ENCODE measurements around the gene PALLD. TPM values are rescaled to one million over a fixed set of nuclear protein-coding genes. Genes with fewer than 3 reads are reported as not detected.
A peak's percentile ranks its signal among the peaks of the same experiment; 100 is the strongest.

PALLD gene
- total RNA-seq, 1 experiment from 2014 or later, result 166 TPM

- H3K4me2 ChIP-seq (ENCODE audit: low read length), result peak overlapping the region; percentile 51
- DNase-seq (ENCODE audit: low read depth, low spot score), result peak; percentile 95
- TSS peak; percentile 69 for BruUV-seq (replicated peaks)
- TF ChIP-seq RAD21 (IDR thresholded peaks at IDR 0.05; ENCODE audit: low read depth) (peak; percentile 20; the same call in 1 of the 2 replicates), REST (IDR thresholded peaks at IDR 0.05; ENCODE audit: low read depth) (no peak), ZNF274 (IDR thresholded peaks at IDR 0.05; ENCODE audit: low read depth, low read length) (no peak), ZFX (IDR thresholded peaks at IDR 0.05) (no peak), EZH2 (IDR thresholded peaks at IDR 0.05) (no peak), YY1 (IDR thresholded peaks at IDR 0.05; ENCODE audit: extremely low read depth, insufficient replicate concordance, low read depth, low read length) (no peak), CTCF (IDR thresholded peaks at IDR 0.05 in 2 of 3, conservative IDR thresholded peaks at IDR 0.05 in 1 of 3; ENCODE audit: borderline replicate concordance in 1 of 3, insufficient read depth in 1 of 3, low read depth in 2 of 3, low read length in 2 of 3) (no peak), SRF (IDR thresholded peaks at IDR 0.05; ENCODE audit: low read depth) (peak; percentile 61; the same call in 1 of the 2 replicates), SP1 (IDR thresholded peaks at IDR 0.05; ENCODE audit: low read depth) (peak; percentile 96), MAX (IDR thresholded peaks at IDR 0.05) (peak; percentile 44; the same call in 1 of the 2 replicates), FOSL1 (IDR thresholded peaks at IDR 0.05; ENCODE audit: low read depth) (peak; percentile 94), POLR2AphosphoS5 (IDR thresholded peaks at IDR 0.05; ENCODE audit: low read depth, low read length) (peak; percentile 51; the same call in 1 of the 2 replicates), CEBPB (IDR thresholded peaks at IDR 0.05; ENCODE audit: low read depth) (peak; percentile 80), POLR2A (IDR thresholded peaks at IDR 0.05; ENCODE audit: borderline replicate concordance, extremely low read depth, insufficient read depth, insufficient read length) (no peak), TCF7L2 (IDR thresholded peaks at IDR 0.05; ENCODE audit: borderline replicate concordance, extremely low read depth, insufficient read depth, insufficient read length) (peak; percentile 59), CBX3 (IDR thresholded peaks at IDR 0.05; ENCODE audit: low read depth) (peak; percentile 63; the same call in 1 of the 2 replicates), EGR1 (IDR thresholded peaks at IDR 0.05; ENCODE audit: low read depth) (no peak), ELF1 (IDR thresholded peaks at IDR 0.05; ENCODE audit: borderline replicate concordance, low read depth) (no peak; the same call in 1 of the 2 replicates), SIN3A (IDR thresholded peaks at IDR 0.05; ENCODE audit: low read depth) (no peak), ATF3 (IDR thresholded peaks at IDR 0.05) (no peak; the same call in 1 of the 2 replicates), JUND (IDR thresholded peaks at IDR 0.05) (peak; percentile 96), EZH2phosphoT487 (IDR thresholded peaks at IDR 0.05; ENCODE audit: borderline replicate concordance) (no peak)
Measured at GRCh38 chr4:168574581-168575295, 77.9 kb downstream of the PALLD start.

More at GRCh38 chr4:168574581-168575295, 77.9 kb downstream of the PALLD start:
- H3K27ac ChIP-seq (ENCODE audit: low read depth, low read length), result peak overlapping the region; percentile 97
- no peaks in the 10 kb centered on the region for H3K9me3 ChIP-seq (ENCODE audit: control insufficient read depth in 1 of 2, insufficient read depth in 1 of 2, low read depth in 1 of 2, low read length in 2 of 2)
- peak; percentile 82 for ATAC-seq
- intact Hi-C loops (cut with micrococcal nuclease), result no loop called here
- peaks cover 39% of the 10 kb centered on the region for H3K79me2 ChIP-seq (ENCODE audit: insufficient read depth, low read length)
- ChIA-PET RAD21 (ENCODE audit: low non-redundant PET in 1 of 2, low total read pairs in 2 of 2, uncharacterized antibody in 2 of 2, unreplicated experiment in 2 of 2) (interaction anchor here in 1 of 2 experiments (0.7 to 1.8 kb wide), 3 partner anchors 11 to 95 kb away, joined by 3 to 7 read pairs (median 3); partner anchors contain the start of gene DDX60L), POLR2A (interaction anchor here (0.6 to 2.9 kb wide), 4 partner anchors 11 to 31 kb away, joined by 3 to 10 read pairs (median 4); no protein-coding TSS in a partner anchor), CTCF (interaction anchor here (1.3 to 3.0 kb wide), 2 partner anchors 11 to 349 kb away, joined by 4 to 12 read pairs; no protein-coding TSS in a partner anchor)
- no peak overlapping the region for H2AFZ ChIP-seq (ENCODE audit: low read depth, low read length, poor library complexity, severe bottlenecking)
- H3K27me3 ChIP-seq (ENCODE audit: insufficient read depth, low read length), result no peaks in the 10 kb centered on the region
- peak overlapping the region in 1 of 2 experiments; percentile 4; a peak in 1 of 4 replicates for H3K4me3 ChIP-seq (replicated peaks in 1 of 2; ENCODE audit: low read depth in 1 of 2, low read length in 2 of 2)
- peak overlapping the region; percentile 39 for H3K9ac ChIP-seq (ENCODE audit: low read length)
- H3K9me2 ChIP-seq (ENCODE audit: insufficient read depth), result no peaks in the 10 kb centered on the region
- peaks cover 0 to 18% of the 10 kb centered on the region in 2 experiments; a peak in 1 of 4 replicates for H3K36me3 ChIP-seq (ENCODE audit: control insufficient read depth in 1 of 2, insufficient read depth in 2 of 2, low read length in 2 of 2)
- no peaks in the 10 kb centered on the region for H4K20me1 ChIP-seq (ENCODE audit: insufficient read depth)
- peaks cover 54 to 66% of the 10 kb centered on the region in 2 experiments for H3K4me1 ChIP-seq (ENCODE audit: control insufficient read depth in 1 of 2, insufficient read depth in 2 of 2, low read length in 2 of 2)
